Chondrocyte (in vitro differentiated cells): ENCODE results near the gene MYO15B. TPM values are rescaled to one million over a fixed set of nuclear protein-coding genes. Genes with fewer than 3 reads are reported as not detected.

Source experiments
- DNase-seq: peaks from one replicate; pipeline ENCODE4 v3.0.0; 2021; ENCODE audit warnings: mixed read lengths, low spot score
- H3K27ac Mint-ChIP-seq: one replicate; pipeline ENCODE4 v1.8.0; 2021; ENCODE audit warnings: mild to moderate bottlenecking, moderate library complexity, mixed read lengths; ENCODE audit not compliant: unreplicated experiment
- H3K27me3 Mint-ChIP-seq: 2 replicates; pipeline ENCODE4 v1.8.0; 2021; ENCODE audit warnings: low read depth, mixed read lengths
- H3K36me3 Mint-ChIP-seq: 2 replicates; pipeline ENCODE4 v1.8.0; 2021; ENCODE audit warnings: low read depth, mixed read lengths
- H3K4me1 Mint-ChIP-seq: 2 replicates; pipeline ENCODE4 v1.8.0; 2021; ENCODE audit warnings: low read depth, mild to moderate bottlenecking, mixed read lengths
- H3K4me3 Mint-ChIP-seq: one replicate; pipeline ENCODE4 v1.8.0; 2021; ENCODE audit warnings: mild to moderate bottlenecking, moderate library complexity, mixed read lengths; ENCODE audit not compliant: unreplicated experiment
- H3K9me3 Mint-ChIP-seq: 2 replicates; pipeline ENCODE4 v1.8.0; 2021; ENCODE audit warnings: low read depth, mixed read lengths
- total RNA-seq: library from RNA; stranded (reverse); gene quantifications from 3 replicates; pipeline ENCODE4 v1.2.1, GENCODE V29; 2021
- TF ChIP-seq, protein P1 (sequence below): fragments of 200-600 bp; sonication (generic); IDR thresholded peaks from 2 replicates; pipeline ENCODE4 v1.5.0; 2021; ENCODE audit warnings: antibody characterized with exemption, mild to moderate bottlenecking, moderate library complexity

Gene MYO15B
- total RNA-seq, 1 donor from 2014 or later: 16.0 TPM

DNA sequence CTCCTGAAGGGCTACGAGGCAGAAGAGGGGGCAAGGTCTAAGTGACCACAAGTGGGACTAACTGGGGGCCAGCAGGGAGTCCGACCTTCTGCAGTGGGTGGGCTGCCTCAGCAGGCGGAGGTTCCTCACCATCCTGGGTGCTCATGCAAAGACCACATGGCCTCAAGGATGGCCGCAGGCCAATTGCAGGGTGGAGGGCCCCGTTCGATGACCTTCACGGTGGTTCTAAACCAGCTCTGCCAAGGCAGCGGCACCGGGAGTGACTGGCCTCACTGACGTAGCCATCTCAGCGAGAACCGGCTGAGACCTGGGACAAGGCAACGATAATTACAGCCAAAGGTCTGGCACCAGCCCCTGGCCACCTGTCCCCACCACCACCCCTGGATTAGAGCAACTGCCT, 51.3 kb downstream of the MYO15B start:
- Mint-ChIP-seq H3K27ac (no peak overlapping the region), H3K4me3 (no peak overlapping the region), H3K36me3 (peaks cover 2% of the 10 kb centered on the region)

DNA sequence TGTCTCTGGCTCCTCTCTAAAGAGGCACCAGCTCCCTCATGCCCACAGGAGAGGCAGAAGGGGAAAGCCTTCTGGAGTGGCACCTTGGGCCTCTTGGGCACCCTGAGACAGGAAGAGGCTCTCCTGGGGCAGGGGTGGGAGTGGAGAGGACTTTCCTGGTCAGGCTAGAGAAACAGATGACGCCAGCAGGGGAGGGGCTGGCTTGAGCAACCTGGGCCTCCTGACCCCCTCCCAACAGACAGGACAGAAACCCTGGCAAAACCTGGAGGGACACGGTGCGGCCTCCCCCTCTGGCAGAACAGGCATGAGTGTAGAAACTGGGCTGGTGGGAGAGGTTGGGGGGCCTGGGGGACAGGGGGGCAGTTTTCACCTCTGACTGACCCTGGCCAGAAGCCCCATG, 51.7 kb downstream of the MYO15B start:
- no peak overlapping the region for H3K4me3 Mint-ChIP-seq
- DNase-seq: peak; percentile 66
- H3K9me3 Mint-ChIP-seq: no peaks in the 10 kb centered on the region
- no peak overlapping the region for H3K27ac Mint-ChIP-seq
- TF ChIP-seq, protein P1, sequence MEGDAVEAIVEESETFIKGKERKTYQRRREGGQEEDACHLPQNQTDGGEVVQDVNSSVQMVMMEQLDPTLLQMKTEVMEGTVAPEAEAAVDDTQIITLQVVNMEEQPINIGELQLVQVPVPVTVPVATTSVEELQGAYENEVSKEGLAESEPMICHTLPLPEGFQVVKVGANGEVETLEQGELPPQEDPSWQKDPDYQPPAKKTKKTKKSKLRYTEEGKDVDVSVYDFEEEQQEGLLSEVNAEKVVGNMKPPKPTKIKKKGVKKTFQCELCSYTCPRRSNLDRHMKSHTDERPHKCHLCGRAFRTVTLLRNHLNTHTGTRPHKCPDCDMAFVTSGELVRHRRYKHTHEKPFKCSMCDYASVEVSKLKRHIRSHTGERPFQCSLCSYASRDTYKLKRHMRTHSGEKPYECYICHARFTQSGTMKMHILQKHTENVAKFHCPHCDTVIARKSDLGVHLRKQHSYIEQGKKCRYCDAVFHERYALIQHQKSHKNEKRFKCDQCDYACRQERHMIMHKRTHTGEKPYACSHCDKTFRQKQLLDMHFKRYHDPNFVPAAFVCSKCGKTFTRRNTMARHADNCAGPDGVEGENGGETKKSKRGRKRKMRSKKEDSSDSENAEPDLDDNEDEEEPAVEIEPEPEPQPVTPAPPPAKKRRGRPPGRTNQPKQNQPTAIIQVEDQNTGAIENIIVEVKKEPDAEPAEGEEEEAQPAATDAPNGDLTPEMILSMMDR: no peak
- no peaks in the 10 kb centered on the region for H3K27me3 Mint-ChIP-seq
- peaks cover 2% of the 10 kb centered on the region for H3K36me3 Mint-ChIP-seq
- peaks cover 1% of the 10 kb centered on the region for H3K4me1 Mint-ChIP-seq

More for the DNA sequence above, 51.3 kb downstream of the MYO15B start:
- Mint-ChIP-seq H3K9me3 (no peaks in the 10 kb centered on the region), H3K27me3 (no peaks in the 10 kb centered on the region), H3K4me1 (peaks cover 6% of the 10 kb centered on the region)
- TF ChIP-seq, protein P1: no peak
- DNase-seq: peak; percentile 90

DNA sequence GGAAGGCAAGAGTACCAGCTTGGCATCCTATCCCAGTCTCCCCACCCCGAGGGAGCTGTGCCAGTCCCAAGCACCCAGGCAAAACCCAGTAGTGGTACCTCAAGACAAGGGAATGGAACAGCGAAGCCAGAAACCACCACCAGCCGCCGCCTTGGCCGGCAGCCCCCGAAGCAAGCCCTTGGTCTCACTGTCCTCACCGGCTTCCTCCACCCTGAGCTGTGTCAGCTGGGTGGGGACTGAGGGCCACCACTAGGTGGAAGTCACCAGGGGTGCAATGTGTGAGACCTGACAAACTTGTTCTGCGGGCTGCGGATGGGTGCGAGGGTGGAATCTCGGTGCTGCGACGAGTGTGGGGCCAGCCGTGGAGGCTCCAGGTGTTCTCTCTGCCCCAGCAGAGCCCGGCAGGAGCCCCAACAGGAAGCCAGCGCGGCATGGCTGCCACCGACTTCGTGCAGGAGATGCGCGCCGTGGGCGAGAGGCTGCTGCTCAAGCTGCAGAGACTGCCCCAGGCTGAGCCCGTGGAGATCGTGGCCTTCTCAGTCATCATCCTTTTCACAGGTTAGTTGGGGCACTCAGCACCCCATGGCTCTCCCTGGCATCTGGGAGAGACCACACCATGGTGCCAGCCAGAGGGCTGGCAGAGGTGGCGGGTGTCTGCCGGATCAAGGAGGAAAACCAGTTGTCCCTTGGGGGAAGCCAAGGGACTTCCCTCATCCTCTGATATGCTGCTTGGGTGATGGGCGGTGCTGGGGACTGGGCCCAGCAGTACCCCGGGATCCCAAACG, 52.4 kb downstream of the MYO15B start:
- H3K36me3 Mint-ChIP-seq: peaks cover 2% of the 10 kb centered on the region
- no peak overlapping the region for H3K27ac Mint-ChIP-seq
- H3K9me3 Mint-ChIP-seq: no peaks in the 10 kb centered on the region
- H3K4me1 Mint-ChIP-seq: no peaks in the 10 kb centered on the region
- no peak overlapping the region for H3K4me3 Mint-ChIP-seq
- peak; percentile 86 for DNase-seq
- TF ChIP-seq, protein P1: no peak
- no peaks in the 10 kb centered on the region for H3K27me3 Mint-ChIP-seq

DNA sequence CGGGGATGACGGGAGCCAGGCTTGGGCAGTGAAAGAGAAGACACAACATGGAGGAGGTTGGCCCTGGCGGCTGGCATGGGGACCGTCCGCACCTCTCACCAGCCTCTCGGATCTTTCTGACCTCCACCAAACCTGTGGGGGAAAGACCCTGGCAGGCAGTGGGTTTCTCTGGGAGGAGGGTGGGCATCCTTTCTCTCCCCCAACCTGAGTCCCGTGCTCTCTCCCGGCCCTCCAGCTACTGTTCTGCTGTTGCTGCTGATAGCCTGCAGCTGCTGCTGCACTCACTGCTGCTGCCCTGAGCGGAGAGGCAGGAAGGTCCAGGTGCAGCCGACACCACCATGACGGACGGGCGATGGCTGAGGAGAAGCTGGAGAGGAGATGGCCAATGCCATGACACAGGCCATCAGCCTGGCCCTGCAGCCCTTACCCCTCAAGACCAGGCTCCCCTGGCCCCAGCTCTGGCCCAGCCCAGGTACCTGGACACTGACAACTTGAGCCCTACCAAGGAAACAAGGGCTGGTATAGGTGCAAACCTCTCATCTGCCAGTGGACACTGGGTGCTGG, 53.0 kb downstream of the MYO15B start:
- DNase-seq: no peak
- TF ChIP-seq, protein P1: no peak
- H3K4me3 Mint-ChIP-seq: no peak overlapping the region
- H3K36me3 Mint-ChIP-seq: peaks cover 2% of the 10 kb centered on the region
- H3K9me3 Mint-ChIP-seq: no peaks in the 10 kb centered on the region
- no peak overlapping the region for H3K27ac Mint-ChIP-seq
- H3K4me1 Mint-ChIP-seq: no peaks in the 10 kb centered on the region
- H3K27me3 Mint-ChIP-seq: no peaks in the 10 kb centered on the region

DNA sequence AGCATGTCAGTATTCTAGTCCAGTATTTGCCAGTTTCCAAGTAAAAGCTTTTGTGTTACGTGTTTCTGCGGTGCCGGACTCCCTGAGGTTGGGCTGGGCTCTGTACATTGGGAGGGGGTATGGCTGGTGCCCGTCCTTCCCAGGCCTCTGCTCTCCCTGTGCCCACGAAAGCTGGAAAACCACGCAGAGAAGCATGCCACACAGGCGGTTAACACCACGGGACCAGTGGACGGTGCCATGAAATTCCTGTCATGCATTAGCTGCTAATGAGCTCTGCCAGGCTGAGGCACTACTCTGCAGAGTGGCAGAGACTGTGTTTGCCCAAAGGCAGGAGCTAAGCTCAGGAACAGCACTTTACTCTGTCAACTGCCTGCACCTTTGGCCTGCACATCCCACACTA, 53.7 kb downstream of the MYO15B start:
- H3K9me3 Mint-ChIP-seq: no peaks in the 10 kb centered on the region
- H3K27ac Mint-ChIP-seq: no peak overlapping the region
- H3K4me3 Mint-ChIP-seq: no peak overlapping the region
- H3K4me1 Mint-ChIP-seq: peaks cover 3% of the 10 kb centered on the region
- H3K27me3 Mint-ChIP-seq: no peaks in the 10 kb centered on the region
- DNase-seq: no peak
- TF ChIP-seq, protein P1: no peak
- peaks cover 2% of the 10 kb centered on the region for H3K36me3 Mint-ChIP-seq
